Sigmoid colon (tissue), 7 donors: ENCODE data around the gene NSFL1C. TPM values are rescaled to one million over a fixed set of nuclear protein-coding genes. Genes with fewer than 3 reads are reported as not detected.

Source experiments
- DNase-seq: peaks from one replicate; pipeline ENCODE4 v3.0.0-alpha.2; 2019
- H3K27ac ChIP-seq, 4 donors: fragments of 200-600 bp; sonication (generic); one replicate each; pipeline ENCODE4 v1.5.1; 2016 to 2019; ENCODE audit warnings: mild to moderate bottlenecking in 1 of 4
- H3K27me3 ChIP-seq, 3 donors: fragments of 200-600 bp; sonication (generic); one replicate each; pipeline ENCODE4 v1.5.1; 2019; ENCODE audit warnings: mild to moderate bottlenecking in 1 of 3
- H3K36me3 ChIP-seq, 4 donors: fragments of 200-600 bp; sonication (generic); one replicate each; pipeline ENCODE4 v1.5.1; 2016 to 2019
- H3K4me1 ChIP-seq, 4 donors: fragments of 200-600 bp; sonication (generic); one replicate each; pipeline ENCODE4 v1.5.1; 2017 to 2019
- H3K4me3 ChIP-seq, 4 donors: fragments of 200-600 bp; sonication (generic); one replicate each; pipeline ENCODE4 v1.5.1; 2017 to 2019; ENCODE audit warnings: mild to moderate bottlenecking in 2 of 4, moderate library complexity in 1 of 4
- H3K9me3 ChIP-seq, 4 donors: fragments of 200-600 bp in 3 of 4; sonication (generic) in 3 of 4; one replicate each; pipeline versions ENCODE4 v1.5.1 to v1.6.1; 2013 to 2019
- CTCF ChIP-seq, 4 experiments: fragments of 450-650 bp in 3 of 4; fragments of 200-600 bp in 1 of 4; IDR thresholded peaks; one replicate each; pipeline ENCODE4 v1.5.1; 2016 to 2019; ENCODE audit warnings: antibody characterized with exemption in 4 of 4, mild to moderate bottlenecking in 3 of 4, moderate library complexity in 2 of 4
- EP300 ChIP-seq, 4 donors: sonication (generic); formaldehyde crosslinking; IDR thresholded peaks; one replicate each; pipeline ENCODE4 v1.6.1; 2017; ENCODE audit warnings: antibody characterized with exemption in 4 of 4
- POLR2A ChIP-seq, 2 donors: fragments of 450-650 bp; IDR thresholded peaks; one replicate each; pipeline ENCODE4 v1.6.1; 2016; ENCODE audit warnings: antibody characterized with exemption in 2 of 2, mild to moderate bottlenecking in 2 of 2, moderate library complexity in 2 of 2
- POLR2AphosphoS5 ChIP-seq, 4 donors: sonication (generic); formaldehyde crosslinking; IDR thresholded peaks; one replicate each; pipeline ENCODE4 v1.6.1; 2017; ENCODE audit warnings: antibody characterized with exemption in 4 of 4
- WGBS, 2 donors: extraction: QIAGEN DNeasy Blood & Tissue Kit; methylation state at CpG; one replicate each; pipeline ENCODE4 v1.1.7; 2013; 5-methylcytosine and 5-hydroxymethylcytosine counted together
- intact Hi-C: fragments of 100-400 bp; cut with DNase I; formaldehyde crosslinking; loops from one replicate; pipeline ENCODE4 v1.15.1; 2023
- polyA plus RNA-seq, 3 donors: library from polyadenylated mRNA; stranded (reverse); fragments of 200-250 nt; gene quantifications; one replicate each; pipeline ENCODE4 v1.2.3, GENCODE V29; 2013
- total RNA-seq, 4 donors: library from RNA; depleted of rRNA; stranded (reverse); fragments of >200 nt; gene quantifications; one replicate each; pipeline ENCODE4 v1.1.0, GENCODE V29; 2016
- donor health status: healthy with polysubstance abuse.
- donor health status: Bipolar disorder and iron deficiency.
- donor health status: healthy.

NSFL1C gene
- total and polyA plus RNA-seq, 7 donors: 33.5 to 61.9 (median 46.5) TPM

GRCh38 chr20:1446536-1446935, 20.1 kb downstream of the NSFL1C start:
- no peak overlapping the region for H3K4me3 ChIP-seq
- H3K36me3 ChIP-seq: peaks cover 60 to 100% (median 92%) of the 10 kb centered on the region in 4 donors
- no peak for DNase-seq
- H3K27ac ChIP-seq: no peak overlapping the region
- WGBS, 2 donors: 98 to 100% methylated on average over 1 of the region's 1 CpG
- no peaks in the 10 kb centered on the region for H3K27me3 ChIP-seq
- H3K4me1 ChIP-seq: no peaks in the 10 kb centered on the region
- H3K9me3 ChIP-seq: peaks cover 0 to 3% (median 0%) of the 10 kb centered on the region in 4 donors
- intact Hi-C loops: no loop called here
- TF ChIP-seq EP300 (IDR thresholded peaks at IDR 0.05) (no peak), POLR2AphosphoS5 (IDR thresholded peaks at IDR 0.05) (no peak), CTCF (IDR thresholded peaks at IDR 0.05) (no peak), POLR2A (IDR thresholded peaks at IDR 0.05) (no peak)

- H3K27me3 ChIP-seq: no peaks in the 10 kb centered on the region
- intact Hi-C loops: no loop called here
- H3K36me3 ChIP-seq: peaks cover 30 to 85% (median 65%) of the 10 kb centered on the region in 4 donors
- no peaks in the 10 kb centered on the region for H3K4me1 ChIP-seq
- TF ChIP-seq POLR2AphosphoS5 (IDR thresholded peaks at IDR 0.05): no peak
- no peak for TF ChIP-seq CTCF (IDR thresholded peaks at IDR 0.05)
- no peak for TF ChIP-seq POLR2A (IDR thresholded peaks at IDR 0.05)
- 72 to 81% methylated on average over 5 of the region's 5 CpGs for WGBS, 2 donors
- no peak for DNase-seq
- no peak overlapping the region for H3K4me3 ChIP-seq
- no peaks in the 10 kb centered on the region for H3K9me3 ChIP-seq
- no peak overlapping the region for H3K27ac ChIP-seq
Measured at GRCh38 chr20:1443085-1443484, 23.6 kb downstream of the NSFL1C start.

GRCh38 chr20:1442304-1442703, 24.3 kb downstream of the NSFL1C start:
- Histone ChIP-seq H3K36me3 (peaks cover 29 to 77% (median 57%) of the 10 kb centered on the region in 4 donors), H3K27ac (no peak overlapping the region), H3K27me3 (no peaks in the 10 kb centered on the region), H3K4me3 (no peak overlapping the region), H3K4me1 (no peaks in the 10 kb centered on the region), H3K9me3 (no peaks in the 10 kb centered on the region)
- 88 to 95% methylated on average over 2 of the region's 2 CpGs for WGBS, 2 donors
- TF ChIP-seq CTCF (IDR thresholded peaks at IDR 0.05) (no peak), POLR2A (IDR thresholded peaks at IDR 0.05) (no peak), POLR2AphosphoS5 (IDR thresholded peaks at IDR 0.05) (no peak), EP300 (IDR thresholded peaks at IDR 0.05) (no peak)
- no peak for DNase-seq
- intact Hi-C loops: no loop called here

GRCh38 chr20:1441133-1441532, 25.5 kb downstream of the NSFL1C start:
- peaks cover 27 to 65% (median 46%) of the 10 kb centered on the region in 4 donors for H3K36me3 ChIP-seq
- intact Hi-C loops: no loop called here
- TF ChIP-seq POLR2AphosphoS5 (IDR thresholded peaks at IDR 0.05) (no peak), EP300 (IDR thresholded peaks at IDR 0.05) (no peak), CTCF (IDR thresholded peaks at IDR 0.05) (no peak), POLR2A (IDR thresholded peaks at IDR 0.05) (no peak)
- no peaks in the 10 kb centered on the region for H3K27me3 ChIP-seq
- WGBS, 2 donors: 70 to 82% methylated on average over 3 of the region's 3 CpGs
- no peaks in the 10 kb centered on the region for H3K4me1 ChIP-seq
- no peak overlapping the region for H3K27ac ChIP-seq
- no peak for DNase-seq
- H3K9me3 ChIP-seq: no peaks in the 10 kb centered on the region
- no peak overlapping the region for H3K4me3 ChIP-seq

GRCh38 chr20:1440024-1440423, 26.6 kb downstream of the NSFL1C start:
- Histone ChIP-seq H3K27ac (no peak overlapping the region), H3K4me1 (no peaks in the 10 kb centered on the region), H3K36me3 (peaks cover 16 to 54% (median 35%) of the 10 kb centered on the region in 4 donors), H3K9me3 (no peaks in the 10 kb centered on the region), H3K27me3 (no peaks in the 10 kb centered on the region), H3K4me3 (no peak overlapping the region)
- no peak for DNase-seq
- WGBS, 2 donors: 81 to 84% methylated on average over 6 of the region's 6 CpGs
- no peak for TF ChIP-seq CTCF (IDR thresholded peaks at IDR 0.05)
- TF ChIP-seq POLR2AphosphoS5 (IDR thresholded peaks at IDR 0.05): no peak
- no peak for TF ChIP-seq EP300 (IDR thresholded peaks at IDR 0.05)
- TF ChIP-seq POLR2A (IDR thresholded peaks at IDR 0.05): no peak
- intact Hi-C loops: no loop called here
